ENCODE results near the gene THRB. TPM values are rescaled to one million over a fixed set of nuclear protein-coding genes. Genes with fewer than 3 reads are reported as not detected.

Gene THRB
- polyA plus RNA-seq, 1 of the 3 experiments (the other 2 are of a cell fraction), result 0.02 TPM

GRCh38 chr3:24278543-24278942 is 216.1 kb downstream of the THRB start:
- H4K20me1 ChIP-seq (ENCODE audit: insufficient read depth), result no peaks in the 10 kb centered on the region
- H3K79me2 ChIP-seq (ENCODE audit: insufficient read depth), result no peaks in the 10 kb centered on the region
- no peak for DNase-seq
- H3K27ac ChIP-seq (ENCODE audit: low read depth in 2 of 2, low read length in 1 of 2), result no peak overlapping the region
- H3K4me3 ChIP-seq (ENCODE audit: low read depth in 2 of 2, low read length in 1 of 2), result no peak overlapping the region
- no peaks in the 10 kb centered on the region for H3K27me3 ChIP-seq (ENCODE audit: insufficient read depth)
- WGBS (ENCODE audit: low lambda C conversion rate), result 3% methylated on average over 1 of the region's 1 CpG
- H3K9ac ChIP-seq, result no peak overlapping the region
- no peak overlapping the region for H3K4me2 ChIP-seq
- ChIA-PET POLR2A (no interaction called here), CTCF (interaction anchor here (0.7 kb wide), 1 partner anchor 242 kb away, joined by 3 read pairs; no protein-coding TSS in a partner anchor)
- no peak overlapping the region for H2AFZ ChIP-seq (ENCODE audit: low read depth)
- no peaks in the 10 kb centered on the region for H3F3A ChIP-seq (replicated peaks; ENCODE audit: insufficient read depth)
- H3K4me1 ChIP-seq (ENCODE audit: control insufficient read depth in 1 of 2, insufficient read depth in 2 of 2, low read depth in 1 of 2, low read length in 1 of 2), result no peaks in the 10 kb centered on the region
- H3K36me3 ChIP-seq (replicated peaks in 1 of 2; ENCODE audit: control insufficient read depth in 1 of 2, insufficient read depth in 2 of 2, low read length in 1 of 2), result no peaks in the 10 kb centered on the region
- no peaks in the 10 kb centered on the region for H3K9me3 ChIP-seq
- H3K9me2 ChIP-seq, result no peaks in the 10 kb centered on the region
- TF ChIP-seq GATA2 (CRISPR knock-in tag; IDR thresholded peaks at IDR 0.05) (no peak), POLR2AphosphoS5 (IDR thresholded peaks at IDR 0.05; ENCODE audit: low read depth, low read length) (no peak), TCF12 (IDR thresholded peaks at IDR 0.05) (no peak), REST (IDR thresholded peaks at IDR 0.05; ENCODE audit: low read depth, low read length) (no peak), CHD2 (IDR thresholded peaks at IDR 0.05; ENCODE audit: low read length, partially characterized antibody) (no peak), USF1 (IDR thresholded peaks at IDR 0.05; ENCODE audit: borderline replicate concordance, low read depth) (no peak), IRF3 (IDR thresholded peaks at IDR 0.05; ENCODE audit: low read depth, low read length) (no peak), FOSL2 (IDR thresholded peaks at IDR 0.05; ENCODE audit: borderline replicate concordance, low read depth) (no peak), MAX (IDR thresholded peaks at IDR 0.05; ENCODE audit: low read depth) (no peak), SIN3A (IDR thresholded peaks at IDR 0.05; ENCODE audit: borderline replicate concordance, low read depth, low read length) (no peak), NFIC (IDR thresholded peaks at IDR 0.05; ENCODE audit: borderline replicate concordance) (no peak), TAF1 (IDR thresholded peaks at IDR 0.05; ENCODE audit: borderline replicate concordance, low read depth, low read length) (no peak), EP300 (IDR thresholded peaks at IDR 0.05; ENCODE audit: borderline replicate concordance in 1 of 2, low read depth in 1 of 2, low read length in 1 of 2) (no peak), RXRA (IDR thresholded peaks at IDR 0.05; ENCODE audit: borderline replicate concordance, low read depth) (no peak), CTCF (IDR thresholded peaks at IDR 0.05) (no peak)
